NCI-H748 (cell line): ENCODE measurements around the gene MACROD2.

ENCODE experiments used
- DNase-seq: peaks from one replicate; lab custom pipeline; 2025; ENCODE audit not compliant: unreplicated experiment; lab: John Stamatoyannopoulos, UW

Gene MACROD2

GRCh38 chr20:15848126-15848525 lies 1852.8 kb downstream of the MACROD2 start:
- DNase-seq: no peak

- DNase-seq: no peak
Measured at GRCh38 chr20:15848995-15849610, 1853.8 kb downstream of the MACROD2 start.

GRCh38 chr20:15851576-15852215 lies 1856.4 kb downstream of the MACROD2 start:
- DNase-seq: no peak

- DNase-seq: no peak
Measured at GRCh38 chr20:15854911-15855310, 1859.6 kb downstream of the MACROD2 start.

GRCh38 chr20:15857173-15857784 lies 1862.0 kb downstream of the MACROD2 start:
- DNase-seq: no peak

- no peak for DNase-seq
Measured at GRCh38 chr20:15859061-15859460, 1863.7 kb downstream of the MACROD2 start.

- no peak for DNase-seq
Measured at GRCh38 chr20:15860850-15861249, 1865.5 kb downstream of the MACROD2 start.

GRCh38 chr20:15862178-15862577 lies 1866.9 kb downstream of the MACROD2 start:
- peak; percentile 59 for DNase-seq

GRCh38 chr20:15863735-15864134 lies 1868.4 kb downstream of the MACROD2 start:
- DNase-seq: no peak

- DNase-seq: no peak
Measured at GRCh38 chr20:15865553-15865952, 1870.2 kb downstream of the MACROD2 start.

- DNase-seq: no peak
Measured at GRCh38 chr20:15866916-15867730, 1871.8 kb downstream of the MACROD2 start.

GRCh38 chr20:15867899-15868298 lies 1872.6 kb downstream of the MACROD2 start:
- DNase-seq: no peak

GRCh38 chr20:15875446-15875845 lies 1880.1 kb downstream of the MACROD2 start:
- DNase-seq: no peak

- no peak for DNase-seq
Measured at GRCh38 chr20:15882553-15882952, 1887.2 kb downstream of the MACROD2 start.

- DNase-seq: no peak
Measured at GRCh38 chr20:15886250-15886649, 1890.9 kb downstream of the MACROD2 start.

GRCh38 chr20:15887387-15887786 lies 1892.1 kb downstream of the MACROD2 start:
- DNase-seq: no peak

- no peak for DNase-seq
Measured at GRCh38 chr20:15889061-15889460, 1893.7 kb downstream of the MACROD2 start.

GRCh38 chr20:15889514-15890256 lies 1894.4 kb downstream of the MACROD2 start:
- peak; percentile 16 for DNase-seq

GRCh38 chr20:15890407-15890982 lies 1895.2 kb downstream of the MACROD2 start:
- DNase-seq: no peak

- DNase-seq: no peak
Measured at GRCh38 chr20:15895126-15895525, 1899.8 kb downstream of the MACROD2 start.
